Esophagus (tissue), 2 donors: ENCODE measurements around the gene GP1BB. TPM values are rescaled to one million over a fixed set of nuclear protein-coding genes. Genes with fewer than 3 reads are reported as not detected.

Source experiments
- H3K27ac ChIP-seq, 2 donors: one replicate each; pipeline ENCODE4 v1.5.1; 2013; ENCODE audit warnings: low read depth in 2 of 2, mild to moderate bottlenecking in 2 of 2, inconsistent platforms in 1 of 2, low read length in 1 of 2, moderate library complexity in 1 of 2
- H3K27me3 ChIP-seq, 2 donors: one replicate each; pipeline ENCODE4 v1.6.1; 2013; ENCODE audit warnings: low read length in 2 of 2, control low read depth in 1 of 2, mild to moderate bottlenecking in 1 of 2; ENCODE audit not compliant: insufficient read depth in 2 of 2, control insufficient read depth in 1 of 2
- H3K36me3 ChIP-seq, 2 donors: one replicate each; pipeline ENCODE4 v1.6.1; 2013; ENCODE audit warnings: low read length in 1 of 2; ENCODE audit not compliant: control insufficient read depth in 2 of 2, insufficient read depth in 2 of 2
- H3K4me1 ChIP-seq, 2 donors: one replicate each; pipeline ENCODE4 v1.6.1; 2013; ENCODE audit warnings: low read length in 1 of 2; ENCODE audit not compliant: control insufficient read depth in 2 of 2, insufficient read depth in 2 of 2
- H3K4me3 ChIP-seq, 2 donors: one replicate each; pipeline ENCODE4 v1.5.1; 2013; ENCODE audit warnings: low read length in 2 of 2, mild to moderate bottlenecking in 2 of 2, low read depth in 1 of 2, moderate library complexity in 1 of 2
- H3K9me3 ChIP-seq, 2 donors: one replicate each; pipeline ENCODE4 v1.6.1; 2013; ENCODE audit warnings: mild to moderate bottlenecking in 2 of 2, low read depth in 1 of 2, low read length in 1 of 2, moderate library complexity in 1 of 2; ENCODE audit not compliant: control insufficient read depth in 2 of 2, insufficient read depth in 1 of 2
- WGBS, 2 donors: extraction: QIAGEN DNeasy Blood & Tissue Kit; methylation state at CpG; one replicate each; pipeline ENCODE4 v1.1.7; 2013; 5-methylcytosine and 5-hydroxymethylcytosine counted together
- polyA plus RNA-seq, 2 donors: library from polyadenylated mRNA; stranded (reverse); fragments of 200-250 nt; gene quantifications; one replicate each; pipeline ENCODE4 v1.2.3, GENCODE V29; 2013
- donor health status: healthy with polysubstance abuse.
- donor health status: Bipolar disorder and iron deficiency.

Gene GP1BB
- polyA plus RNA-seq, 2 donors: 7.6 to 9.0 TPM

GRCh38 chr22:19753996-19754700 is 30.8 kb downstream of the GP1BB start:
- Histone ChIP-seq H3K36me3 (no peaks in the 10 kb centered on the region), H3K4me1 (peaks cover 3 to 21% of the 10 kb centered on the region in 2 donors), H3K4me3 (no peak overlapping the region), H3K9me3 (peaks cover 0 to 3% of the 10 kb centered on the region in 2 donors), H3K27me3 (peaks cover 0 to 37% of the 10 kb centered on the region in 2 donors), H3K27ac (no peak overlapping the region)
- 74% methylated on average over 14 of the region's 14 CpGs for WGBS, 2 donors

- Histone ChIP-seq H3K9me3 (peaks cover 0 to 3% of the 10 kb centered on the region in 2 donors), H3K36me3 (no peaks in the 10 kb centered on the region), H3K4me1 (peaks cover 9 to 26% of the 10 kb centered on the region in 2 donors), H3K27ac (no peak overlapping the region), H3K4me3 (no peak overlapping the region), H3K27me3 (peaks cover 0 to 42% of the 10 kb centered on the region in 2 donors)
- WGBS, 2 donors: 43 to 48% methylated on average over 11 to 14 of the region's 14 CpGs
These were observed 31.4 kb downstream of the GP1BB start for GRCh38 chr22:19754701-19755144.

- whole genome bisulfite sequencing, 2 donors: 3 to 5% methylated on average over 56 to 59 of the region's 59 CpGs
- Histone ChIP-seq H3K9me3 (peaks cover 0 to 3% of the 10 kb centered on the region in 2 donors), H3K36me3 (no peaks in the 10 kb centered on the region), H3K4me1 (peaks cover 9 to 27% of the 10 kb centered on the region in 2 donors), H3K4me3 (no peak overlapping the region), H3K27ac (no peak overlapping the region), H3K27me3 (peaks cover 0 to 44% of the 10 kb centered on the region in 2 donors)
These were observed 31.9 kb downstream of the GP1BB start for GRCh38 chr22:19755145-19755710.

DNA sequence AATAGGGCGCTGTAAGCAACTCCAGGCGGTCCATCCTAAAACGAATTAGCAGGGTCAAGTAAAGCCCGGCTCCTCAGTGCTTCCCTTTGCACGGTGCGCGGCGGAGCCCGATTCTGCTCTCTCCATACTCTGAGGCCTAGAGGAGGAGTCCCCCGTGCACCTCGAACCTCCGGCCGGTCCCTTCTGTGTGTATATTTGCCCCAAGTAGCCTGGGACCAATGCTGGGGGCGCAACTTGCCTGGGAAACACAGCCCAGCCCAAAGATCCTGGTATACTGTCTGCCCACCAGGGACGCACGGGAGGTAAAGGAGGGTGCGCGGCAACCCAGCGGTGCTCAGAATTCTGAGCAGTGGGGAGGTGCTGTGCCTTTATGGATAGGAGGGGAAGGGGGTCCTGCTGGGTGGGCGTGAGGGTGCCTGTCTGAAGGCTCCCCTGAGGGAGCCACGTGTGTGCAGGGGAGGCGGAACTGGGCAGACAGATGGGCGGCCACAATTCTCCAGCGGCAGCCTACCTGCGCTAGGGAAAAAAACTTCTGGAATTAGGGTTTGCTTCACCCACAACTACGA is 32.5 kb downstream of the GP1BB start:
- Histone ChIP-seq H3K36me3 (no peaks in the 10 kb centered on the region), H3K4me3 (no peak overlapping the region), H3K27me3 (peaks cover 0 to 45% of the 10 kb centered on the region in 2 donors), H3K4me1 (peaks cover 9 to 27% of the 10 kb centered on the region in 2 donors), H3K27ac (no peak overlapping the region), H3K9me3 (peaks cover 0 to 3% of the 10 kb centered on the region in 2 donors)
- WGBS, 2 donors: 7% methylated on average over 24 to 26 of the region's 26 CpGs

- Histone ChIP-seq H3K4me3 (peak overlapping the region; percentile 10 to 20), H3K4me1 (peaks cover 13 to 30% of the 10 kb centered on the region in 2 donors), H3K36me3 (no peaks in the 10 kb centered on the region), H3K27me3 (peaks cover 0 to 49% of the 10 kb centered on the region in 2 donors), H3K27ac (no peak overlapping the region), H3K9me3 (peaks cover 0 to 3% of the 10 kb centered on the region in 2 donors)
- WGBS, 2 donors: 5 to 6% methylated on average over 67 to 76 of the region's 76 CpGs
These were observed 33.2 kb downstream of the GP1BB start for GRCh38 chr22:19756288-19757128.

GRCh38 chr22:19757140-19757984 is 34.0 kb downstream of the GP1BB start:
- H3K36me3 ChIP-seq: no peaks in the 10 kb centered on the region
- H3K9me3 ChIP-seq: peaks cover 0 to 3% of the 10 kb centered on the region in 2 donors
- peaks cover 0 to 49% of the 10 kb centered on the region in 2 donors for H3K27me3 ChIP-seq
- H3K27ac ChIP-seq: no peak overlapping the region
- H3K4me1 ChIP-seq: peaks cover 13 to 30% of the 10 kb centered on the region in 2 donors
- peak overlapping the region in 1 of 2 donors; percentile 20 for H3K4me3 ChIP-seq
- 29 to 36% methylated on average over 15 to 16 of the region's 16 CpGs for WGBS, 2 donors

GRCh38 chr22:19757985-19758895 is 34.9 kb downstream of the GP1BB start:
- Histone ChIP-seq H3K36me3 (no peaks in the 10 kb centered on the region), H3K4me1 (peaks cover 16 to 30% of the 10 kb centered on the region in 2 donors), H3K4me3 (no peak overlapping the region), H3K9me3 (peaks cover 0 to 2% of the 10 kb centered on the region in 2 donors), H3K27ac (no peak overlapping the region), H3K27me3 (peaks cover 0 to 49% of the 10 kb centered on the region in 2 donors)
- 57 to 65% methylated on average over 43 of the region's 43 CpGs for WGBS, 2 donors

DNA sequence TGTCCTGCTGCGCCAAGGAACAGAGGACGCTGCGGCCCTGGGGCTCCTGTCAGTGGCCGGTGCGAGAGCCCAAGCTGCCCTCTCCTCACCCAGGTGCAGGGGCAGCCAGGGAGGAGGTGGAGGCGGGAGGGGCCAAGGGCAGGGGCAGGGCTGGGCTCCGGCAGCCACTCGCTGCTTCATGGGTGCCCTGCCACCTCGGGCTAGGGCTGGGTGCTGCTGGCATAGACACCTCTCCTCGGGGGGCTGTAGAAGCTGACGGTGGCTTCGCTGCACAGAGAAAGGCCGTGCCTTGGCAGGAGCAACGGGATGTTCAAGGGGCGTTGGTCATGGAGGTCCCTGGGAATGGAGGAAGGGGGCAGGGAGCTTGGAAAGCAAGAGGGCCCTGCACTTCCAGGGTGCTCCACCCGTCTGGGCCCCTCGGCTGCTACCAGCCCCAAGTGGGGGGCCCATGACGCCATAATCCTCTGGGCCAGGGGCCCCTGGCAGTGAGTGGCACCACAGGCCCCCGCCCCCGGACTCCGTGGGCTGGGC is 35.6 kb downstream of the GP1BB start:
- WGBS, 2 donors: 17% methylated on average over 19 to 21 of the region's 21 CpGs
- Histone ChIP-seq H3K4me1 (peaks cover 16 to 30% of the 10 kb centered on the region in 2 donors), H3K4me3 (no peak overlapping the region), H3K27me3 (peaks cover 0 to 48% of the 10 kb centered on the region in 2 donors), H3K27ac (no peak overlapping the region), H3K9me3 (no peaks in the 10 kb centered on the region), H3K36me3 (no peaks in the 10 kb centered on the region)
